Right atrium auricular region (tissue), 2 donors: ENCODE measurements around the gene SLC6A17. TPM values are rescaled to one million over a fixed set of nuclear protein-coding genes. Genes with fewer than 3 reads are reported as not detected.

Source experiments
- DNase-seq: peaks from one replicate; pipeline ENCODE4 v3.0.0-alpha.2; 2019; ENCODE audit warnings: low spot score
- H3K27ac ChIP-seq, 2 donors: fragments of 200-600 bp; sonication (generic); 1 replicate in 1 of 2; 2 replicates in 1 of 2; pipeline ENCODE4 v1.5.1; 2016 to 2019
- H3K27me3 ChIP-seq, 2 donors: fragments of 200-600 bp; sonication (generic); one replicate each; pipeline versions ENCODE4 v1.5.1 to v1.6.0; 2017 to 2019
- H3K36me3 ChIP-seq: fragments of 200-600 bp; sonication (generic); one replicate; pipeline ENCODE4 v1.5.1; 2016
- H3K4me1 ChIP-seq, 2 donors: fragments of 200-600 bp; sonication (generic); one replicate each; pipeline versions ENCODE4 v1.5.1 to v1.6.0; 2017 to 2019
- H3K4me3 ChIP-seq, 2 donors: fragments of 200-600 bp; sonication (generic); 1 replicate in 1 of 2; 2 replicates in 1 of 2; pipeline ENCODE4 v1.5.1; 2017 to 2019; ENCODE audit warnings: mild to moderate bottlenecking in 1 of 2, moderate library complexity in 1 of 2
- H3K9me3 ChIP-seq, 2 donors: fragments of 200-600 bp; sonication (generic); one replicate each; pipeline ENCODE4 v1.5.1; 2019
- total RNA-seq, 2 donors: library from RNA; depleted of rRNA; stranded (reverse); fragments of >200 nt; gene quantifications; one replicate each; pipeline ENCODE4 v1.1.0, GENCODE V29; 2016
- TF ChIP-seq, protein P1 (sequence below), 2 donors: fragments of 200-600 bp; sonication (generic); IDR thresholded peaks; one replicate each; pipeline ENCODE4 v1.5.1; 2019; ENCODE audit warnings: antibody characterized with exemption in 2 of 2

The SLC6A17 gene
- total RNA-seq, 2 donors from 2014 or later, result not detected

DNA sequence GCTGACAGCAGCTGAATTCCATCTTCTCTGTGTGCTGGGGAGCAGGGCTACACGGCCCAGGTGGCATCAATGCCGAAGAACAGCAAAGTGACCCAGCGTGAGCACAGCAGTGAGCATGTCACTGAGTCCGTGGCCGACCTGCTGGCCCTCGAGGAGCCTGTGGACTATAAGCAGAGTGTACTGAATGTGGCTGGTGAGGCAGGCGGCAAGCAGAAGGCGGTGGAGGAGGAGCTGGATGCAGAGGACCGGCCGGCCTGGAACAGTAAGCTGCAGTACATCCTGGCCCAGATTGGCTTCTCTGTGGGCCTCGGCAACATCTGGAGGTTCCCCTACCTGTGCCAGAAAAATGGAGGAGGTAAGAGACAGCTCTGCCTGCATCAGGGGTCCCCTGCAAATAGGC, 16.6 kb downstream of the SLC6A17 start:
- H3K9me3 ChIP-seq, result no peaks in the 10 kb centered on the region
- H3K4me1 ChIP-seq, result no peaks in the 10 kb centered on the region

DNA sequence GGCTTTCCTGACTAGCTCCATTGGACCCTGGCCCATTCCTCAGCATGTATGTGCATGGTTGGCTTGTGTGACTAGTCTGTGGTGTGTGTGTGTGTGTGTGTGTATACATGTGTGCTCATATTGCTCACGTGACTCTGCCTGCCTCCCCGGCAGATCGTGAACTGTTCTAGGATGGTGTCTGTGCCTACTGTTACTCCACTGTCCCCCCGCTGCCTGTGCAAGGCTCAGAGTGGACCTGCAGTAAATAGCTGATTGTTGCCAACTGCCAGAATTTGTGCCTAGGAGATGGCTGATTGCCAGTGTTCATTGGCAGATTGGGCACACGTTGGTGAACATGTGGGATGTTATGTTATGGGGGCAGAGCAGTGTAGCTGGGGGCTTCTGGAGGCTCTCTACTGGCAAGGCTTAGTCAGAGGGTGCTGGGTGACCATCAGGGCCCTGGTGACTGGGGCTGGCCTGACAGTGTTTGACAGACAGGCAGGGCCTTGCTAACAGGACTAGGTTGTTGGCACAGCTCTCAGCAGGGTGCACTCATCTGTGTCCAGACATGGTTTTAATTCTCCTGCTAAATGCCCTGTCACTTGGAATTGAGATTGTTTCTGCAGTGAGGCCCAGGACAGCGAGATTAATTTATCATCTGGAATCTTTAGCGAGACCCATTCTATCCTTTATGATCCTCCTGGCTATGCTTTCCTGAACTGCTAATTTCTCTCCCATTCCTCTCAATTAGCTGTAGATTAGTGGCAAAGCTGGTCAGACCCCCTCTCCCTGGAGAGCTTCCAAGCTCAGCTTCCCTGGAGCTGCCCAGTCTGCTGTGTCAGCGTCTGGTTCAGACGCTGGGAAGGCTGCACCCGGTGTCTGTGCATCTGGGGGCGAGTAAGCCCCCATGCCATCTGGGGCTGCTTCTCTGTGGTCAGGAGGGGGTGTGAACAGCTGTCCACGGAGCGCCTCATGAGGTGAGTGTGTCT, 20.8 kb downstream of the SLC6A17 start:
- TF ChIP-seq, protein P1, sequence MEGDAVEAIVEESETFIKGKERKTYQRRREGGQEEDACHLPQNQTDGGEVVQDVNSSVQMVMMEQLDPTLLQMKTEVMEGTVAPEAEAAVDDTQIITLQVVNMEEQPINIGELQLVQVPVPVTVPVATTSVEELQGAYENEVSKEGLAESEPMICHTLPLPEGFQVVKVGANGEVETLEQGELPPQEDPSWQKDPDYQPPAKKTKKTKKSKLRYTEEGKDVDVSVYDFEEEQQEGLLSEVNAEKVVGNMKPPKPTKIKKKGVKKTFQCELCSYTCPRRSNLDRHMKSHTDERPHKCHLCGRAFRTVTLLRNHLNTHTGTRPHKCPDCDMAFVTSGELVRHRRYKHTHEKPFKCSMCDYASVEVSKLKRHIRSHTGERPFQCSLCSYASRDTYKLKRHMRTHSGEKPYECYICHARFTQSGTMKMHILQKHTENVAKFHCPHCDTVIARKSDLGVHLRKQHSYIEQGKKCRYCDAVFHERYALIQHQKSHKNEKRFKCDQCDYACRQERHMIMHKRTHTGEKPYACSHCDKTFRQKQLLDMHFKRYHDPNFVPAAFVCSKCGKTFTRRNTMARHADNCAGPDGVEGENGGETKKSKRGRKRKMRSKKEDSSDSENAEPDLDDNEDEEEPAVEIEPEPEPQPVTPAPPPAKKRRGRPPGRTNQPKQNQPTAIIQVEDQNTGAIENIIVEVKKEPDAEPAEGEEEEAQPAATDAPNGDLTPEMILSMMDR (IDR thresholded peaks at IDR 0.05), result no peak
- no peaks in the 10 kb centered on the region for H3K36me3 ChIP-seq
- no peak overlapping the region for H3K27ac ChIP-seq
- H3K9me3 ChIP-seq, result no peaks in the 10 kb centered on the region
- DNase-seq, result no peak
- H3K4me3 ChIP-seq, result no peak overlapping the region
- peaks cover 0 to 1% of the 10 kb centered on the region in 2 donors for H3K4me1 ChIP-seq
- H3K27me3 ChIP-seq, result no peaks in the 10 kb centered on the region

More for the DNA sequence above, 16.6 kb downstream of the SLC6A17 start:
- no peaks in the 10 kb centered on the region for H3K36me3 ChIP-seq
- no peak for DNase-seq
- TF ChIP-seq, protein P1 (IDR thresholded peaks at IDR 0.05), result no peak
- H3K4me3 ChIP-seq, result no peak overlapping the region
- H3K27ac ChIP-seq, result no peak overlapping the region
- no peaks in the 10 kb centered on the region for H3K27me3 ChIP-seq

DNA sequence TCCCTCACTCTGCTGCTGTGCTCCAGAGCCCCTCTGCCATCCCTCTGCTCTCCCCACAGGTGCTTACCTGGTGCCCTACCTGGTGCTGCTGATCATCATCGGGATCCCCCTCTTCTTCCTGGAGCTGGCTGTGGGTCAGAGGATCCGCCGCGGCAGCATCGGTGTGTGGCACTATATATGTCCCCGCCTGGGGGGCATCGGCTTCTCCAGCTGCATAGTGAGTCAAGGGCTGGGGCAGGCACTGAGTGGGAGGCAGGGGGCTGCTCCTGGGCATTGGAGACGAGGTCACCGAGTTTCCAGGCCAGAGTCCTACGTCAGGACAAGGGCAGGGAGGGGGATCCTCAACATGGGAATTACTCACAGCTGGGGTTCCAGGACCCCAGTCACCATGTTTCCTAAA, 21.7 kb downstream of the SLC6A17 start:
- H3K36me3 ChIP-seq, result no peaks in the 10 kb centered on the region
- no peak overlapping the region for H3K4me3 ChIP-seq
- DNase-seq, result no peak
- no peaks in the 10 kb centered on the region for H3K27me3 ChIP-seq
- TF ChIP-seq, protein P1 (IDR thresholded peaks at IDR 0.05), result no peak
- H3K27ac ChIP-seq, result no peak overlapping the region
- H3K9me3 ChIP-seq, result no peaks in the 10 kb centered on the region
- H3K4me1 ChIP-seq, result peaks cover 0 to 8% of the 10 kb centered on the region in 2 donors

DNA sequence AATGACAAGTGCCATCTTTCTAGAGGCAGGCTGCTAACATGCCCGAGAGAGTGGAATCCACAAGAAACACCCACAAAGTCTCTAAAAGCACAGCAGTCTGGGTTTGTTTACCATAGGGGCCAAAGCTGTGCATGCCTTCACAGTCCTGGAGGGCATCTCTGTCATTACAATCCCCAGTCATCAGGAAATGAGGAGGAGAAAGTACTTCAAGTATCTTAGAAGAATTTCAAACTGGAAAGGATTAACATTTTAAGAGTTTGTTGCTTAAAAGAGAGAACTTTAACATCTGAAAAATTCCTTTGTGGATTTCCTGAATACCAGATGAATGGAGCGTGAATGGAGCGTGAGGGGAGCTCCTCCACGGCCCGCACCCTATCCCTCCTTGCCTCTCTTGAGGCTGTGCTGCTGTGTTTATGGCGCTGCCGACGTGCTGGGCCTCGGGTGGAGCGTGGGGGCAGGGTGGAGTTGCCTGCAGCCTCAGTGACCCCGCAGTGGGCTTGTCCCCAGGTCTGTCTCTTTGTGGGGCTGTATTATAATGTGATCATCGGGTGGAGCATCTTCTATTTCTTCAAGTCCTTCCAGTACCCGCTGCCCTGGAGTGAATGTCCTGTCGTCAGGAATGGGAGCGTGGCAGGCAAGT, 23.3 kb downstream of the SLC6A17 start:
- no peak for DNase-seq
- no peak overlapping the region for H3K4me3 ChIP-seq
- H3K27ac ChIP-seq, result no peak overlapping the region
- no peaks in the 10 kb centered on the region for H3K36me3 ChIP-seq
- H3K9me3 ChIP-seq, result no peaks in the 10 kb centered on the region
- TF ChIP-seq, protein P1 (IDR thresholded peaks at IDR 0.05), result no peak
- H3K4me1 ChIP-seq, result peaks cover 0 to 8% of the 10 kb centered on the region in 2 donors
- H3K27me3 ChIP-seq, result no peaks in the 10 kb centered on the region

DNA sequence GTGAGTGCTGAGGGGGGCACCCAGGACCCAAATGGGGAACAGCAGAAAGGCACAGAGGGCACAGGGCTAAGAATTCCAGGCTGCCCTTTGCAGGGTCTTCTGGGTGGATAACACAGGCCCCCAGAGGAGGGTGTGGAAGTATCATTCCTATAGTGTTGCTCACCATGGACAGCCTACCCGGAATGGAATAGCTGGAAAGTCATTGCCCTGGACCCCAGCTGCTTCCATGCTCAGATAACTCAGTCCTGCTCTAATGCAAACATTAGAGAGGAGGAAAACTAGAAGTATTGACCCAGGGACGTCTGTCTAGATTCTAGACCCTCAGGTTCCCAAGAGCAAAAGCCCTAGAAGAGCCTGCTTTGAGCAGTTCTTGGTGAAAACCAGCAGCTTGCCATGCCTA, 24.7 kb downstream of the SLC6A17 start:
- no peaks in the 10 kb centered on the region for H3K27me3 ChIP-seq
- peaks cover 0 to 8% of the 10 kb centered on the region in 2 donors for H3K4me1 ChIP-seq
- no peak for DNase-seq
- no peak overlapping the region for H3K4me3 ChIP-seq
- H3K9me3 ChIP-seq, result no peaks in the 10 kb centered on the region
- H3K36me3 ChIP-seq, result no peaks in the 10 kb centered on the region
- TF ChIP-seq, protein P1 (IDR thresholded peaks at IDR 0.05), result no peak
- no peak overlapping the region for H3K27ac ChIP-seq
